Panc1 (cell line): ENCODE data around the gene CLMN. TPM values are rescaled to one million over a fixed set of nuclear protein-coding genes. Genes with fewer than 3 reads are reported as not detected.

Experiments
- ATAC-seq: fragments of 200-7000 bp; cut with Tn5 transposase; 2 replicates; pipeline ENCODE4 v1.9.1; 2020; ENCODE audit warnings: mild to moderate bottlenecking, moderate library complexity
- BruUV-seq: library from RNA; stranded (reverse); fragments of 400-500 nt; replicated peaks from 2 replicates; lab custom pipeline; 2021; lab: Mats Ljungman, UMichigan
- CTCF ChIA-PET: fragments of 300-600 bp; sonication (Branson Sonifier 250); formaldehyde crosslinking; loops from one replicate; lab custom pipeline; 2022; ENCODE audit warnings: antibody characterized with exemption; lab: Charles Lee
- POLR2A ChIA-PET: fragments of 300-600 bp; sonication (Branson Sonifier 250); formaldehyde crosslinking; loops from one replicate; lab custom pipeline; 2022; ENCODE audit warnings: antibody characterized with exemption; lab: Charles Lee
- DNase-seq: peaks from one replicate; pipeline ENCODE4 v3.0.0-alpha.2; 2010; ENCODE audit warnings: low read depth, low spot score
- H3K27ac ChIP-seq: 2 replicates; pipeline ENCODE4 v1.5.1; 2011; ENCODE audit warnings: mild to moderate bottlenecking, low read length, inconsistent platforms
- H3K27me3 ChIP-seq: fragments of 200-500 bp; sonication (Bioruptor generic); 2 replicates; pipeline ENCODE4 v1.6.0; 2014; ENCODE audit warnings: low read length, inconsistent platforms; ENCODE audit not compliant: control insufficient read depth, insufficient read depth
- H3K36me3 ChIP-seq: fragments of 200-500 bp; sonication (Bioruptor generic); 2 replicates; pipeline ENCODE4 v1.5.1; 2014; ENCODE audit warnings: inconsistent platforms, mild to moderate bottlenecking, low read length, moderate library complexity; ENCODE audit not compliant: control insufficient read depth, insufficient read depth
- H3K4me1 ChIP-seq: 2 replicates; pipeline ENCODE4 v1.5.1; 2011; ENCODE audit warnings: inconsistent platforms, mild to moderate bottlenecking, low read length, moderate library complexity; ENCODE audit not compliant: control insufficient read depth, insufficient read depth
- H3K4me3 ChIP-seq, 2 experiments: 2 replicates each; pipeline ENCODE4 v1.5.1; 2011 to 2012; ENCODE audit warnings: low read depth in 2 of 2, low read length in 2 of 2, mild to moderate bottlenecking in 2 of 2, inconsistent platforms in 1 of 2, moderate library complexity in 1 of 2
- H3K9me3 ChIP-seq: fragments of 200-500 bp; sonication (Bioruptor generic); 2 replicates; pipeline ENCODE4 v1.5.1; 2014; ENCODE audit warnings: low read depth, mild to moderate bottlenecking, inconsistent platforms, low read length, moderate library complexity; ENCODE audit not compliant: control insufficient read depth, insufficient read depth
- POLR2AphosphoS5 ChIP-seq: IDR thresholded peaks from 2 replicates; pipeline ENCODE4 v1.6.1; 2012; ENCODE audit warnings: mild to moderate bottlenecking, low read depth, low read length, moderate library complexity
- SIN3A ChIP-seq: IDR thresholded peaks from 2 replicates; pipeline ENCODE4 v1.6.1; 2012; ENCODE audit warnings: low read depth, mild to moderate bottlenecking, low read length, moderate library complexity, borderline replicate concordance; ENCODE audit not compliant: insufficient read depth
- TCF7L2 ChIP-seq: IDR thresholded peaks from 2 replicates; pipeline ENCODE4 v1.6.1; 2011; ENCODE audit warnings: mild to moderate bottlenecking, low read depth, low read length, inconsistent platforms
- in situ Hi-C: cut with HindIII; loops from 2 replicates; pipeline ENCODE4 v1.10.0; 2016; ENCODE audit warnings: low sequenced_read_pairs, low pct_unique_long_range_greater_than_20kb
- intact Hi-C: fragments of 100-400 bp; cut with micrococcal nuclease; formaldehyde crosslinking; loops from one replicate; pipeline ENCODE4 v1.10.0; 2022; ENCODE audit not compliant: unreplicated experiment
- total RNA-seq: library from RNA; stranded (reverse); gene quantifications from one replicate; pipeline ENCODE4 v1.2.1, GENCODE V29; 2021; ENCODE audit not compliant: unreplicated experiment
- TF ChIP-seq, protein P1 (sequence below): fragments of 450-650 bp; IDR thresholded peaks from 2 replicates; pipeline ENCODE4 v1.5.1; 2017; ENCODE audit warnings: mild to moderate bottlenecking
- TF ChIP-seq, protein P2 (sequence below), 2 experiments: IDR thresholded peaks; 2 replicates each; pipeline ENCODE4 v1.6.1; 2011 to 2012; ENCODE audit warnings: low read depth in 2 of 2, control low read depth in 1 of 2, low read length in 1 of 2, mild to moderate bottlenecking in 1 of 2, moderate library complexity in 1 of 2; ENCODE audit not compliant: insufficient read depth in 1 of 2

The CLMN gene
- total RNA-seq, 1 experiment from 2014 or later, result 34.9 TPM

DNA sequence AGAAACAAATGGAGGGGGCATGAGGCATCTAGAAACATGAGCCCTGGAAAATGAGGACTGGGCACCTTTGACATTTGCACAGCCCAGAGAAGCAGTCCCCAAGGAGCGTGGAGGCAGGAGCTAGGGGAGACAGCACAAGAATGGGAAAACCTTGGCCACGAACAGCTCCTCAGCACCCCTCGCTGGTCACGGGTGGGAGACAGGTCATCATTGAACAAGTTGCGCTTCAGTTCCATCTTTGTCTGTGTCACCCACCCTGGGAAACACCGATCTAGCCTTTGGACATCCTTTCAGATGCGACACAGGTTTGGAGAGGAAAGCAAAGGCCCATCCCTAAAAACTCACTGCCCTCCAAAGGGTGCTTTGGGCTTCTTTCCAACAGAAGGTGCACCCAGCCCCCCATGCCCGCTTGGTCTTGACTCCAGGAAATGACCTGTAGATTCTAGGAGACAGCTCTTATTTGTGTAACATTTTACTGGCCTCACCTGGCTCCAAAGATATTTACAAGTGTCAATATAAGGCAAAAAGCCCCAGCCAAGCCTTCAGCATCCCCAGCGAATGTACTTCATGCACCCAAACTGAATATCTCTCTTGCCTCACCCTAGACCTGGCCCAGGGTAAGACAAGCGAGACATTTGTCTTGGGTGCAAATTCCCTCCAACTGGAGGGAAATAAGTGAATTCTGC lies 28.8 kb upstream of the CLMN start:
- intact Hi-C loops, result no loop called here

DNA sequence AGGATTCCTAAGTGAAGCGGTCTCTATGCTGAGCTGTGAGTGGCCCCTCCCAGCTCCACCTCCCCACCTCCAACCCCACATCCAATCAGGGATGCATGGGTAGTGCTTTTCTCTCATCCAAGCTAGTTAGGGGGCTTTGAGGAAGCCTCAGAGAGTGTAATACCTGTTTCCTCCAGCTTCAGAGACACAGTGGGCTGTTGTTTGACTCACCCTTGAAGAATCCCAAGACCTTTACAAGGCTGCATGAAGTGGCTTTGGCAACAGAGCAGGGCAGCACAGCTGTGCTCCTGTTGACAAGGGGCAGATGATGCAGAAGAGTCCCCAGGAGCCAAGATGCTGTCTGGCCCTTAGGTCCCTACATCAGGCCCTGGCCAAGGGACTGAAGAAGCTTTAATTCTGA lies 27.1 kb upstream of the CLMN start:
- Histone ChIP-seq H3K36me3 (no peaks in the 10 kb centered on the region), H3K27me3 (no peaks in the 10 kb centered on the region), H3K9me3 (no peaks in the 10 kb centered on the region), H3K4me1 (no peaks in the 10 kb centered on the region), H3K27ac (no peak overlapping the region), H3K4me3 (no peak overlapping the region)
- in situ Hi-C loops, result no loop called here
- ChIA-PET CTCF (no interaction called here), POLR2A (no interaction called here)
- TF ChIP-seq, protein P1, sequence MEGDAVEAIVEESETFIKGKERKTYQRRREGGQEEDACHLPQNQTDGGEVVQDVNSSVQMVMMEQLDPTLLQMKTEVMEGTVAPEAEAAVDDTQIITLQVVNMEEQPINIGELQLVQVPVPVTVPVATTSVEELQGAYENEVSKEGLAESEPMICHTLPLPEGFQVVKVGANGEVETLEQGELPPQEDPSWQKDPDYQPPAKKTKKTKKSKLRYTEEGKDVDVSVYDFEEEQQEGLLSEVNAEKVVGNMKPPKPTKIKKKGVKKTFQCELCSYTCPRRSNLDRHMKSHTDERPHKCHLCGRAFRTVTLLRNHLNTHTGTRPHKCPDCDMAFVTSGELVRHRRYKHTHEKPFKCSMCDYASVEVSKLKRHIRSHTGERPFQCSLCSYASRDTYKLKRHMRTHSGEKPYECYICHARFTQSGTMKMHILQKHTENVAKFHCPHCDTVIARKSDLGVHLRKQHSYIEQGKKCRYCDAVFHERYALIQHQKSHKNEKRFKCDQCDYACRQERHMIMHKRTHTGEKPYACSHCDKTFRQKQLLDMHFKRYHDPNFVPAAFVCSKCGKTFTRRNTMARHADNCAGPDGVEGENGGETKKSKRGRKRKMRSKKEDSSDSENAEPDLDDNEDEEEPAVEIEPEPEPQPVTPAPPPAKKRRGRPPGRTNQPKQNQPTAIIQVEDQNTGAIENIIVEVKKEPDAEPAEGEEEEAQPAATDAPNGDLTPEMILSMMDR, result no peak
- TF ChIP-seq TCF7L2, result no peak
- TF ChIP-seq SIN3A, result no peak
- no TSS peak for BruUV-seq
- DNase-seq (no peak), ATAC-seq (no peak)
- intact Hi-C loops, result no loop called here

More for the DNA sequence above, 28.8 kb upstream of the CLMN start:
- Histone ChIP-seq H3K9me3 (no peaks in the 10 kb centered on the region), H3K4me1 (no peaks in the 10 kb centered on the region), H3K27me3 (no peaks in the 10 kb centered on the region), H3K4me3 (no peak overlapping the region), H3K36me3 (no peaks in the 10 kb centered on the region), H3K27ac (no peak overlapping the region)
- CTCF ChIA-PET, result no interaction called here
- DNase-seq (no peak), ATAC-seq (no peak)
- TF ChIP-seq, protein P1, result no peak
- TF ChIP-seq TCF7L2 (no peak), SIN3A (no peak), POLR2AphosphoS5 (no peak)
- TF ChIP-seq, protein P2, sequence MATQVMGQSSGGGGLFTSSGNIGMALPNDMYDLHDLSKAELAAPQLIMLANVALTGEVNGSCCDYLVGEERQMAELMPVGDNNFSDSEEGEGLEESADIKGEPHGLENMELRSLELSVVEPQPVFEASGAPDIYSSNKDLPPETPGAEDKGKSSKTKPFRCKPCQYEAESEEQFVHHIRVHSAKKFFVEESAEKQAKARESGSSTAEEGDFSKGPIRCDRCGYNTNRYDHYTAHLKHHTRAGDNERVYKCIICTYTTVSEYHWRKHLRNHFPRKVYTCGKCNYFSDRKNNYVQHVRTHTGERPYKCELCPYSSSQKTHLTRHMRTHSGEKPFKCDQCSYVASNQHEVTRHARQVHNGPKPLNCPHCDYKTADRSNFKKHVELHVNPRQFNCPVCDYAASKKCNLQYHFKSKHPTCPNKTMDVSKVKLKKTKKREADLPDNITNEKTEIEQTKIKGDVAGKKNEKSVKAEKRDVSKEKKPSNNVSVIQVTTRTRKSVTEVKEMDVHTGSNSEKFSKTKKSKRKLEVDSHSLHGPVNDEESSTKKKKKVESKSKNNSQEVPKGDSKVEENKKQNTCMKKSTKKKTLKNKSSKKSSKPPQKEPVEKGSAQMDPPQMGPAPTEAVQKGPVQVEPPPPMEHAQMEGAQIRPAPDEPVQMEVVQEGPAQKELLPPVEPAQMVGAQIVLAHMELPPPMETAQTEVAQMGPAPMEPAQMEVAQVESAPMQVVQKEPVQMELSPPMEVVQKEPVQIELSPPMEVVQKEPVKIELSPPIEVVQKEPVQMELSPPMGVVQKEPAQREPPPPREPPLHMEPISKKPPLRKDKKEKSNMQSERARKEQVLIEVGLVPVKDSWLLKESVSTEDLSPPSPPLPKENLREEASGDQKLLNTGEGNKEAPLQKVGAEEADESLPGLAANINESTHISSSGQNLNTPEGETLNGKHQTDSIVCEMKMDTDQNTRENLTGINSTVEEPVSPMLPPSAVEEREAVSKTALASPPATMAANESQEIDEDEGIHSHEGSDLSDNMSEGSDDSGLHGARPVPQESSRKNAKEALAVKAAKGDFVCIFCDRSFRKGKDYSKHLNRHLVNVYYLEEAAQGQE (IDR thresholded peaks at IDR 0.05; ENCODE audit: insufficient read depth in 1 of 2, low read depth in 2 of 2, low read length in 1 of 2), result no peak
- no TSS peak for BruUV-seq
- POLR2A ChIA-PET, result no interaction called here
- in situ Hi-C loops, result no loop called here
